PC-3 (cell line): Measurements from ENCODE around the gene SCD5.

ENCODE experiments used
- CTCF ChIP-seq: fragments of 300-600 bp; sonication (generic); conservative IDR thresholded peaks from 2 replicates; pipeline ENCODE4 v1.5.1; 2017; ENCODE audit warnings: antibody characterized with exemption, low read depth, mild to moderate bottlenecking, low read length
- EZH2 ChIP-seq: fragments of 300-600 bp; sonication (generic); IDR thresholded peaks from one replicate; pipeline ENCODE4 v1.6.1; 2017; ENCODE audit warnings: antibody characterized with exemption, mild to moderate bottlenecking, low read length; ENCODE audit not compliant: unreplicated experiment
- EZH2phosphoT487 ChIP-seq: fragments of 300-600 bp; sonication (generic); IDR thresholded peaks from 2 replicates; pipeline ENCODE4 v1.6.1; 2018; ENCODE audit warnings: mild to moderate bottlenecking, antibody characterized with exemption, low read length, borderline replicate concordance

- TF ChIP-seq EZH2: no peak
- TF ChIP-seq CTCF: no peak
- TF ChIP-seq EZH2phosphoT487: no peak
Measured at GRCh38 chr4:82728301-82728700, 70.3 kb downstream of the SCD5 start.
